Kasumi-1 (cell line): ENCODE measurements around the gene ENTR1.

Experiments
- DNase-seq, 2 experiments: peaks; one replicate each; lab custom pipeline; 2025; lab: John Stamatoyannopoulos, UW

The ENTR1 gene

DNA sequence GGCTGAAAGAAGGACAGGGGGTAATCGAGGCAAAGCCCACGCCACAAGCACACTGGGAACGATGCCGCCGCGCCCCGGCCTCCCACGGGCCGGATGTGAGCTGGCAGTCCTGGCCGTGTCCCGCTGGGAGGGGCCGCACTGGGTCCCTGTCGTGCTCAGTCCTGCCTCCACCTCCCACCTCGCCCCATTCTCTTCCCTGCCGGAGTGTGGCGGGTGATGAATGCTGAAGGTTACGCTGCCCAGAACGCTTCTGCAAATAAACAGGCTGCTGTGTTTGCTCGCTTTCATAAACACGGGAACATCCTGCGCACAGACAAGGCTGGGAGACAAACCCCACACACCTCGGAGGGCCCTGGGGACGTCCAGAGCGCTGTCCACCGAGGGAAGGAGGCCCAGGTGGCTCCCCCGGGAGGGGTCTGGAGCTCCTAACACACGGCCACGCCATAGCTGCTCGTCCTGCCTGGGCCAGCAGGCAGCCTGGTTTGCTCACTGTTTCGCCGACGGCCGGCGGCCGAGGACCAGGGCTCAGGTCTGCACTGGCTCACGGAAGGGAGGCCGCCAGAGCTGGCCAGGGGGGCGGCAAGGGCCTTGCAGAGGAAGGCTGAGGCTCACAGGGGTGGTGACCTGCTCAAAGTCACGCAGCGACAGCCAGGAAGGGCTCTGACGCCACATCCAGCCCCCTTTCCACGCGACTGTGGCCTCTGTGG is 49.2 kb downstream of the ENTR1 start:
- DNase-seq = no peak

DNA sequence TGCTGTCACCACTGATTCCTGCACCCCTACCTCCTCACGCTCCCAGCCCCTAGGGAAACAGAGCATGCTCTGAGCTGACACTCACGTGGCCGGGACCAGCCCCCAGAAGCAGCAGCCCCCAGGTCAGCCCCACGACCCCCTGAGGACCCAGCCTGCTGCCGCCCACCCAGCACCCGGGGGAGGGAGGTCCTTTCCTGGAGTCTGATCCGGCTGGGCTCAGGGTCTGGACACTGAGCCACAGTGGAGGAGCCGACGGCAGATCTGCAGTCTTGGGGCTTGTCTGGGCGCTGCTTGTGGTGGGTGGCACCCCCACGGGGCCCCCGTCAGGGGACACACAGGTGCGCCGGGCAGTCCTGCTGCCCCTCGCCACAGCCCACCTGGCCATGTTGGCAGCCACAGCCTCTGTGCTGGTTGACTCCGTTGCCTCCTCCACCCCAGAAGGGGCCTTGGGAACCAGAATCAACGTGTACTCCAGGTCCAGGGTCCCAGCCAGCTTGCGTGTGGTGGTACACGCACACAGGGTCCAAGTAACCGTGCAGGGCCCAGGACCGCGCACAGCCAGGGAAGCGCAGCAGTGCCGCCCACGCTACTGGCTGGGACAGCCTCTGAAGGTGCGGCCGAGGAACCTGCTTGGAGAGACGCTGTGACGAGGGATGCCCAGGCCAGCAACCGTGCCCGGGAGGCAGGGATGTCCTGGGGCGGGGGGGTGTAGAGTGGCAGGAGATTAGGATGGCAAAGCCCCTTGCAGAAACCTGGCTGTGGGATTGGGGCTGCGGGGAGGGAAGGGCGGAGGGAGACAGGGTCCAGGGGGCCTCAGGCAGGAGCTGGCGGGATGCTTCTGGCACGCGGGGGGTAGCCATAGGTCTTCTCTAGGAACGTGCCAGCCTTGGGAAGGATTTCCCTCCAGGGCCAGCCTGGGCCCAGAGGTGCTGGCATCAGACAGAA is 50.4 kb downstream of the ENTR1 start:
- no peak for DNase-seq

DNA sequence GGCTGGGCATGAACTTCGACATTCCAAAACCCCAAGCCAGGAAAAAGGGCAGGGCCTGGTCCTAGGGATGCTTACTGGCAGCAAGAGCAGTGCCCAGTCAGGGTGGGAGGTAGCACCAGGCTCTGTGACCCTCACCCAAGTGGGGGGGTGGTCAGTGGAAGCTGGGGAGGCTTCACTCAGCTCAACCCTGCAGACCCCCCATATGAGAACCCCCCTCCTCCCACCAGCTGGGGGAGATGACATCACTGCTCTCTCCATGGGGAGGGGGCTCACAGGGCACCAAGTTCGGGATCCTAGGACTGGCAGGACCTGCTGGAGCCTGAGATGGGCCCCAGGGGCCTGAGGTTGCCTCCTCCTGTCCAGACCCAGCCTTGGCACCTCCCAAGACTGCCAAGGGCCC is 51.5 kb downstream of the ENTR1 start:
- DNase-seq = no peak

DNA sequence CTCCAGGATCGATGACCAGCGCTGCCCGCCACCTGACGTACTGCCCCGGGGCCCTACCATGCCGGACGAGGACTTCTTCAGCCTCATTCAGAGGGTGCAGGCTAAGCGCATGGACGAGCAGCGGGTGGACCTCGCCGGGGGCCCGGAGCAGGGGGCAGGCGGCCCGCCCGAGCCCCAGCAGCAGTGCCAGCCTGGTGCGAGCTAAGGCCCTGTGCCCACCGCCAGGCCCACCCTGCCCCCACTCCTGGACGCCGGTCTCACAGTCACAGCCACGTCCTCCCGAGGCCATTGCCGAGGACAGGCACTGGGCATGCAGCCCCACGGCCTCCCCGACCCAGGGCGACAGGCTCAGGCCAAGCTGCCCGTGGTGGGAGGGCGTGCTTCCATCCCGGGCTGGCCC is 52.4 kb downstream of the ENTR1 start:
- DNase-seq = no peak

DNA sequence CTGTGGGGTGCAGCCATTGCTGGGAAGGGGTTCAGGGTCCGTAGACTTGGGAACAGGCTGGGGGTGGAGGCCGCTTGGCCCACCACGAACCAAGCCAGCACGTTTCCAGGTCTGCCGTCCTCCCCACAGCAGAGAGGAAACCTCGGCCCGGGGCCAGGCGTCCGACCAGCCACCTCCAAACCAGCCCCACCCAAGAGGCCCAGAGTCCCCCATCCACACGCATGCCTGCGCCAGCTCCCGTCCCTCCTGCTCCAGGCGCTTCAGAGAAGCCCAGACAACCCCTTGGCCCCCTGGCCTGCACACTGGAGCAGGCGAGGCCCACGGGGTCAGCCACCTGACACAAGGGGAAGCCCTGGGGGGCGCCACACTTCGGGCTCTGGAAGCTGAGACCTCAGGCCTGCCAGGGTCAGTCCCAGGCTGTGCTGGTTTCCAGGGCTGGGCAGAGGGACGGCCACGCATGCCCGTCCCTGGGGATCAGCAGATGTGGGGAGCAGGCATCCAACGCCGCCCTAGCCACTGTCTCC is 53.1 kb downstream of the ENTR1 start:
- no peak for DNase-seq

DNA sequence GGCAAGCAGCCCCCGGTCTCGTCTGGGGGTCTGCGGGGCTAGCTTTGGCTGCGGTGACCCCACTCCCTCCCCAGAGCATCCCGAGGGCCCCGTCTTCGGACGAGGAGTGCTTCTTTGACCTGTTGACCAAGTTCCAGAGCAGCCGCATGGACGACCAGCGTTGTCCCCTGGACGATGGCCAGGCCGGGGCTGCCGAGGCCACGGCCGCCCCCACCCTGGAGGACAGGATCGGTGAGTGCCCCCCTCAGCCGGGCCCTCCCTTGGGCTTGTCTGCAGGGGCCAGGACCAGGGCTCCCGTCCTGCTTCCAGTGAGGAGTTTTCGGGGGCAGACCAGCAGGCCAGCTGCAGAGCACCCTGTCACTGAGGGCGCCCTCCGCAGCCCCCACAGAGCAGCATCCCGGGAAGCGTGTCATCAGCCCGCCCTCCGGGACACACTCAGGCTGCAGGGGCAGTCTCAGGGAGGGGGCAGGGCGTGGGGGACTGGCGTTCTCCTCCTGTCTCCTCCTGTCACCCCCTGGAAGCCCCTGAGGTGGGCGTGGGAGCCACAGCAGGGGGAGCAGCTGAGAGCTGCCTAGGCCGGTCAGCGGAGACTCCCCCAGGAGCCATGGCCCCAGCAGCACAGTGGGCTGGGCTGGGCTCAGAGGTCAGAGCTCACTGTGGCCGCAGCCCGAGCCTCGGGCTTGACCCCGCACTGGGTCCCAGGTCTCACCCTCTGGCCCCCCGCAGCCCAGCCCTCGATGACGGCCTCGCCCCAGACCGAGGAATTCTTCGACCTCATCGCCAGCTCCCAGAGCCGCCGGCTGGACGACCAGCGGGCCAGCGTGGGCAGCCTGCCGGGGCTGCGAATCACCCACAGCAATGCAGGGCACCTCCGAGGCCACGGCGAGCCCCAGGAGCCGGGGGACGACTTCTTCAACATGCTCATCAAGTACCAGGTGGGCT is 54.5 kb downstream of the ENTR1 start:
- no peak for DNase-seq

DNA sequence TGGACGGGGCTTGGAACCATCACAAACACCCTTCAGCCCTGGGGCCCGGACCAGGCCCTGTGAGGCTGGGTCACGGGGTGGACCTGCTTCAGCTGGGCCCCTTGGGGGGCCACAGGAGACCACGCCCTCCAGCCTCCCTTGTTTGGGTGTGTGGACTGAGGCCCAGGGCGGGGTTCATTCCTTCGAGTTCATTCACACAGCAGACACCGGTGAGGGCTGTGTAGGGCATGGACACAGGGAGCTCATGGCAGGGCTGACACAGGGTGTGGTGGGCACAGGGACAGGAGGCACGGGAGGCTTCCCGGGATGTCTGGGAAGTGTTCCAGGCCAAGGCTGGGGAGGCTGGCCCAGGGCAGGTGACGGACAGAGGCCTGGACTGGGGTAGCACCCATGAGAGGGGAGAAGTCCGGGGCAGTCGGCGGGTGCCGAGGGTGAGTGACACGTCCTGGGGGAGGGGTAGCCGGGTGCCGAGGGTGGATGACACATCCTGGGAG is 55.8 kb downstream of the ENTR1 start:
- DNase-seq = no peak

DNA sequence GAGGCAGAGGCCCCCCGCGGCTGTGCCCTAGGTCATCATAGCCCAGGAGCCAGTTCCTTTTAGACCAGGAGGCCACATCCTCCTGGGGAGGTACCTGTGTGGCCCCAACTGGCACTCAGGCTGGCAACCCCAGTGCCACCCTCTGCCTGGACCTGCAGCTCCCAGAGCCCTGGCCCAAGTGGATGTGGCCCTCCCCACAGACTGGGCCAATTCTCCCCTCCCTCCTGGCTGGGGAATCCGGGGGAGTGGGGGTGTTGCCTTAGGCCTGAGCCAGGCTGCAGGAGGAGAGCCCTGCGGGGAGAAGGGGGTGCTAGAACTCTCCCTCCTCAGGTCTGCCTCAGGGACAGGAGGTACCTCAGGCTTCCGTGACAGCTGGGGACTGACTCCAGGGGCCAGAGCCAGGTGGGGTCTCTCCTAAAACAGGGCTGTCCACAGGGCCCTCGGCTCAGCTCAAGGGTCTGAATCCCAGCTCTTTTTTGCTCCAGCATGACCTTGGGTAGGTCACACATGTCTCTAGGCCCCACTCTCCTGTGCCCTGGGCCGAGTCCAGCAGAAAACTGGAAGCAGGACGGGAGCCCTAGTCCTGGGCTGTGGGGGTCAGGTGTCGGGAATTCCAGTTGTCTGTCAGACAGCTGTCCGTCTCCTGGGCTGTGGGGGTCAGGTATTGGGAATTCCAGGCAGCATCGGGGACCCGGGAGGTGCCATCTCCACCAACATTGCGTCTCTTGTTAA is 56.5 kb downstream of the ENTR1 start:
- DNase-seq = no peak

DNA sequence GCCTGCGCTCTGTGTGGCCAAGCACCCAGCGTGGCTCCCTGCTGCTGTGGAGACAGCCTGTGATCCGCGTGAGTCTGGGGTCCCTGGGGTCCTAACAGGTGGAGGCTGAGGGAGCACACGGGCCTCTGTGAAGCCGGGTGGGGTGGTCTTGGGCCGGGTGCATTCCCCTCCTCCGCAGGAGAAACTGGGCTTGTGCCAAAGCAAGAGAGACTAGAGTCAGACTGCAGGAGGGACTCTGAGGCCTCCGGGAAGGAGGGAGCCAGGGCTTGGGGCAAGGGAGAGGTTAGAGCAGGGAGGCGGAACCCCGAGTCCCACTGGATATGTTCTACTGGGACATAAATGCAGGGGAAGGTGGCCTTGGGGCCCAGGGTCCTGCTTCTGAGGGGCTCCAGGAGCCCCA is 57.3 kb downstream of the ENTR1 start:
- no peak for DNase-seq

DNA sequence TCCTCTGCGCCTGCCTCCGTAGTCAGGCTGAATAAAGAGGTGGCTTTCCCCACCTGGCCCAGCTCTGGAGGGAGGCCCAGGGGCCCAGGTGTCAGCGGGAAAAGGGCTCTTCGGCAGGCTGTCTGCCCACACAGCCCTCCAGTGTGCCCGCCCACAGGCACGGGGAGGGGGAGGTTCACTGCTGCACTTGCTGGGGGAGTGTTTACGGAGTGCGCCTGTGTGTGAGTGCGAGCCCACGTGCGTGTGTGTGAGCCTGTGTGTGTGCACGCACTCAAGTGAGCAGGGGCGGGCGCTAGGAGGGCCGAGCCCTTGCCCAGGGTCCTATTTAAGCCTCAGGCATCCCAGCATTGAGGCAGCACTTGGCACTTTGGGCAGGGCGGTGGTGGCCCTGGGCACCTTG is 57.7 kb downstream of the ENTR1 start:
- no peak for DNase-seq
